T-helper 2 cell (primary cell): ENCODE data around the gene IL17B.
"Not testable (repeated sequence)": the region's sequence is repeated elsewhere in the genome, so short reads cannot be mapped to it uniquely, and the experiment has no call there.

ENCODE experiments used
- DNase-seq, 5 experiments: peaks; one replicate each; pipeline versions ENCODE4 v3.0.0 to v3.0.0-alpha.2; 2012 to 2022

The IL17B gene

GRCh38 chr5:149399775-149400174 lies 20.7 kb upstream of the IL17B start:
- DNase-seq, result no peak

GRCh38 chr5:149398747-149399266 lies 19.7 kb upstream of the IL17B start:
- not testable (repeated sequence) for DNase-seq

GRCh38 chr5:149397530-149397929 lies 18.4 kb upstream of the IL17B start:
- no peak for DNase-seq

- not testable (repeated sequence) for DNase-seq
Observed at GRCh38 chr5:149394996-149395395, 15.9 kb upstream of the IL17B start.

GRCh38 chr5:149392718-149393117 lies 13.6 kb upstream of the IL17B start:
- peak in 1 of 5 experiments; percentile 72 for DNase-seq

- no peak for DNase-seq
Observed at GRCh38 chr5:149391524-149391923, 12.4 kb upstream of the IL17B start.

GRCh38 chr5:149391076-149391475 lies 12.0 kb upstream of the IL17B start:
- not testable (repeated sequence) for DNase-seq

- no peak for DNase-seq
Observed at GRCh38 chr5:149389552-149390495, 10.7 kb upstream of the IL17B start.

- no peak for DNase-seq
Observed at GRCh38 chr5:149388498-149389190, 9.6 kb upstream of the IL17B start.

GRCh38 chr5:149387982-149388381 lies 8.9 kb upstream of the IL17B start:
- DNase-seq, result no peak

- DNase-seq, result no peak
Observed at GRCh38 chr5:149387081-149387631, 8.1 kb upstream of the IL17B start.

GRCh38 chr5:149386166-149386565 lies 7.1 kb upstream of the IL17B start:
- no peak for DNase-seq

- DNase-seq, result no peak
Observed at GRCh38 chr5:149383399-149383798, 4.3 kb upstream of the IL17B start.

GRCh38 chr5:149382517-149383220 lies 3.6 kb upstream of the IL17B start:
- DNase-seq, result no peak

GRCh38 chr5:149381986-149382338 lies 2.9 kb upstream of the IL17B start:
- peak; percentile 21 to 68 (median 57) for DNase-seq

GRCh38 chr5:149381261-149381985 lies 2.3 kb upstream of the IL17B start:
- DNase-seq, result no peak

- no peak for DNase-seq
Observed at GRCh38 chr5:149380466-149381121, 1.5 kb upstream of the IL17B start.

GRCh38 chr5:149379818-149380374 lies 804 bp upstream of the IL17B start:
- no peak for DNase-seq

- no peak for DNase-seq
Observed at GRCh38 chr5:149378241-149378820, 761 bp downstream of the IL17B start.

GRCh38 chr5:149376711-149377447 lies 2.2 kb downstream of the IL17B start:
- no peak for DNase-seq
